H1 (cell line): ENCODE results near the gene SLITRK4. TPM values are rescaled to one million over a fixed set of nuclear protein-coding genes. Genes with fewer than 3 reads are reported as not detected.

ENCODE experiments used
- CHD7 ChIP-seq: fragments of 300-600 bp; sonication (generic); IDR thresholded peaks from 2 replicates; pipeline ENCODE4 v1.7.1; 2012; ENCODE audit warnings: low read length, moderate library complexity, mild to moderate bottlenecking, inconsistent platforms; ENCODE audit not compliant: insufficient replicate concordance
- EGR1 ChIP-seq: IDR thresholded peaks from 2 replicates; pipeline ENCODE4 v1.6.1; 2011; ENCODE audit warnings: low read depth, low read length, borderline replicate concordance
- SP4 ChIP-seq: IDR thresholded peaks from 2 replicates; pipeline ENCODE4 v1.6.1; 2012; ENCODE audit warnings: low read length, inconsistent platforms
- polyA plus RNA-seq, 7 experiments: library from polyadenylated mRNA; depleted of rRNA in 3 of 7; stranded (reverse) in 5 of 7; unstranded in 2 of 7; fragments of >200 nt in 5 of 7; fragments of 200-250 nt in 2 of 7; gene quantifications; 1 replicate in 5 of 7; 2 replicates in 1 of 7; 4 replicates in 1 of 7; pipeline versions ENCODE4 v1.2.1 to v1.2.3, GENCODE V29; 2011 to 2013; ENCODE audit warnings: missing spikeins in 2 of 7, mixed read lengths in 2 of 7
- total RNA-seq: library from RNA; stranded (reverse); fragmentation: NEBNext Ultra II Directional; extraction: Animal tissue kit (Norgen Biotek cat#: 25700); gene quantifications from 2 replicates; pipeline ENCODE4 v1.2.1, GENCODE V29; 2021
- TF ChIP-seq, protein P1 (sequence below), 3 experiments: IDR thresholded peaks; 1 replicate in 2 of 3; 2 replicates in 1 of 3; pipeline versions ENCODE4 v1.5.1 to v1.6.1; 2011; ENCODE audit warnings: low read length in 3 of 3, mild to moderate bottlenecking in 3 of 3, inconsistent platforms in 2 of 3, low read depth in 1 of 3, moderate library complexity in 1 of 3; ENCODE audit not compliant: insufficient read depth in 1 of 3; ENCODE audit errors: control extremely low read depth in 1 of 3

SLITRK4 gene
- total and polyA plus RNA-seq, 2 of the 8 experiments (the other 6 are each of a cell fraction or from before 2014, with no cell fraction given), result 3.1 to 8.2 TPM

DNA sequence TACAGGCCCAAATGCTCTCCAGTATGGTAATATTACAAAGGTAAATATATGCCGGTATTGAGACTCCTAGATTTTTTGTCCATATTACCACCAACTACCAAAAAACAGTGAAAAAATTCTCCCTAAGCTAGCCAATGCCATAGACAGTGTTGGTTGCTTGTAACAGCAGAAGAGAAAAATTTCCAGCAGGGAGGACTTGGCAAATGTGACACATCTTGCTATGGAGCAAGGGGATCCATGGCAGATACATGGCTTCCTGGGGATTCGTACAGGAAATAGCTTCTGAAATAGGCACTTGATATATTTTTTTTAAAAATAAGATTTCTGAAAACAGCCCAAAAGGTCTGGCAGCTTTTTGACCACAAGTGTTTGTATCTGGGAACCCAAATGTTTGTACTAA lies 14.6 kb downstream of the SLITRK4 start (continued):
- TF ChIP-seq CHD7 (no peak), SP4 (no peak), EGR1 (no peak)
- TF ChIP-seq, protein P1, sequence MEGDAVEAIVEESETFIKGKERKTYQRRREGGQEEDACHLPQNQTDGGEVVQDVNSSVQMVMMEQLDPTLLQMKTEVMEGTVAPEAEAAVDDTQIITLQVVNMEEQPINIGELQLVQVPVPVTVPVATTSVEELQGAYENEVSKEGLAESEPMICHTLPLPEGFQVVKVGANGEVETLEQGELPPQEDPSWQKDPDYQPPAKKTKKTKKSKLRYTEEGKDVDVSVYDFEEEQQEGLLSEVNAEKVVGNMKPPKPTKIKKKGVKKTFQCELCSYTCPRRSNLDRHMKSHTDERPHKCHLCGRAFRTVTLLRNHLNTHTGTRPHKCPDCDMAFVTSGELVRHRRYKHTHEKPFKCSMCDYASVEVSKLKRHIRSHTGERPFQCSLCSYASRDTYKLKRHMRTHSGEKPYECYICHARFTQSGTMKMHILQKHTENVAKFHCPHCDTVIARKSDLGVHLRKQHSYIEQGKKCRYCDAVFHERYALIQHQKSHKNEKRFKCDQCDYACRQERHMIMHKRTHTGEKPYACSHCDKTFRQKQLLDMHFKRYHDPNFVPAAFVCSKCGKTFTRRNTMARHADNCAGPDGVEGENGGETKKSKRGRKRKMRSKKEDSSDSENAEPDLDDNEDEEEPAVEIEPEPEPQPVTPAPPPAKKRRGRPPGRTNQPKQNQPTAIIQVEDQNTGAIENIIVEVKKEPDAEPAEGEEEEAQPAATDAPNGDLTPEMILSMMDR (IDR thresholded peaks at IDR 0.05; ENCODE audit: control extremely low read depth in 1 of 3, insufficient read depth in 1 of 3, low read depth in 1 of 3, low read length in 3 of 3), result no peak
